Measurements from ENCODE around the gene MICALL1.

DNA sequence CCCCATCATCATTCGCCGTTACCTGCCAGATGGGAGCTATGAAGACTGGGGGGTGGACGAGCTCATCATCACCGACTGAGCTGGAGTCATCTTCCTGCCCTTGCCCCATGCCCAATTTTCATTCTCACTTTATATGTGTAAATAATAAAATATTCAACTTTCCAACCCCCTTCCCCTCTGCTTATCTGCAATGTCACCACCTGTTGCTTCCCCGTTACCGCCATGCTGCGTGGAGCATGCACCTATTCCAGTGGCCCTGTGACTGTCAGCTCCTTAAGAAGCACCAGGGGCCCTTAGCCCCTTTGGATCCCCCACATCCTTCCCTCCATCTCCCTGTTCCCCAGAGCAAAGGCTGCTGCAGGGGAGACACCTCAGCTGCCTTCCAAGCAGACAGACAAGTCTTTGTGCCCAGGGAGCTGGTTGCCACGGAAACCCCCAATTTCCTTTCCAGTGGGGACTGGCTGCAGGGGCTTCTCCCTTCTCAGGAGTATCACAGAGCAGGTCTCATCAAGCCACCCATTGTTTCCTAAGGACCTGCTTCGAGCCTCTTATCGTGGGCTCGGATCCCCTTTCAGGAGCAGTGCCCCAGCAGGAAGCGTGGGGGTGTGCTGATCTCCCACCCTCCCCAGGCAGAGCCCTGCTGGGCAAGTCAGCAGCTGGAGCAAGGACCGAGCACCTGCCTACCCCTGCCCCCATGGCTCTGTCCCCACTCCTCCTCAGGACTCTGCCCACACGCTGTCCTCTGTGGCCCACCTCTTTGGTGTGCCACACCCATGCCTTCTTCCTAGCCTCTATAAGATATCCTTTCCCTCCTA lies 61.7 kb downstream of the MICALL1 start:
- no peak for TF ChIP-seq CTCF (IDR thresholded peaks at IDR 0.05)
- no peak for TF ChIP-seq POLR2AphosphoS5 (IDR thresholded peaks at IDR 0.05)
- TF ChIP-seq POLR2A (IDR thresholded peaks at IDR 0.05), result no peak
